Measurements from ENCODE around the gene IFITM10.

Gene IFITM10

DNA sequence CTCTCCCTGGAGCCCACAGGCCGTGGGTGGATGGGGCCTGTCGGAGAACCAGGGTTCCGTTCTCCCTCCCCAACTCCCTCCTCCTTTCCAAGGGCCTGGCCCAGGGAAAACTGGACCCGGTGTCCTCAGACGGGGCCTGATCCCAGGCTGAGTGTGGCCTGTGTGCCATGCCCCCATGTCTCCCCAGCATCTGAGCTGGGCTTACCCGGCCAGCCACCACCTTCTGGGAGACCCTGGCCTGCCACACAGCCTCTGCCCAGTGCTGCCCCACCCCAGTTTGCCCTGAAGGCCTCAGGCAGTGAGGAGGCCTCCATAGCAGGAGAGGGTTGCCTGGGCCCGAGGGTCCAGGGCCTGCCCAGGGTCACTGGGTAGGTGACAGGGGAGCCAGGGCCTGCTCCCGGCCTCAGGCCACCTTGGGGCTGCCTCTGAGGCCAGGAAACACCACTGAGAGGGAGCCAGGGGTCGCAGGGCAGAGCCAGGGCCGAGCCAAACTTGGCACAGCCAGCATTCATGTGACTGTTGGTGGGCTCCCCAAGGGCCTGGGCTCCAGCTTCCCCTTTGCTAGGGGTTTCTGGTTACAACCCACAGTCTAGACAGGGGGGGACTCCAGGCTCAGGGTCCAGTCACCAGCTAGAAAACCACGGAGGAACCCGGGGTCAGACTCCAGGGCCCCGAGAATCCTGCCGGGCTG is 590 bp upstream of the IFITM10 start:
- no peak for DNase-seq

DNA sequence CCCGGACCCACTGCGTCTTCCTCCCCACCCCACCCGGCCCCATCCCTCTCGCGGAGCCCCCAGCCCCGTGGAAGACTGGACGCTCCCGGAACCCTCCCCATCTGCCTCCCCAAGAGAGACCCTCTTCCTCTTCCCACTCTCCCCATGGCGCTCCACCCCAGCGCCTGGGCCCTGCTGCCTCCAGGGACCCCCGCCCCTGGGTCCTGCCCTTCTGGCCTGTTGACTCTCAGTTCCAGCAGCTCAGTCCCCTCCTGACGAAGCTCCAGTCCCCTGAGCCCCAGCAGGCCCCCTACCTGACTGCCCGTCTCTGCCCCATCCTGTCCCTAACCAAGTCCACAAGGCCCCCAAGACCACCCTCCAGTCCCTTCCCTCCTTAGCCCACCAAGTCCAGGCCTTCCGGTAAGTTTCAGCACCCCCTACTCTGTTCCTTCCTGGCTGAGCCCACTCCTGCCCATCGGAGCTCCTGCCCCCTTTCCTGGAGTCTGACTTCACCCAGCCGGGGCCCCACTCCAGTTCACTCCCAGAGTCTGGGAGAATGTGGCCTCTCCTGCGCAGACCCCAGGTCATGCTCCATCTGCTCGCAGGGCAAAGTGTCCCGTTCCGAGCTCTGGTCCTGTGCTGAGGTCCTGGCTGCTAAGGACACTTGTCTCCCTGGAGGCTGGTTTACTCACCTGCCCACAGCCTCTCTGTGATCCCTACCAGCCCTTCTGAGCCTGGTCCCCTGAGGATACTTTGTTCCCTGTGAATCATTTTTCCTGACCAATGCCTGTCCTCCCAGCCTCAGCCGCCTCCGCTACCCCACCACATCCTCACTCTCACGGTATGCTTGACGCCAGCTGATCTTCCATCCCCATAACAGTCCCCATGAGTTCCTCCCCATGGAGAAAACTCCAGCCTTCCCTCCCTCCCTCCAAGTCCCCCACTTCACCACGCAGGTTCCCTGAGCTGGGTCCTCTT is 722 bp downstream of the IFITM10 start:
- DNase-seq, result no peak

GRCh38 chr11:1748636-1749394 is 1.6 kb downstream of the IFITM10 start:
- DNase-seq, result no peak

DNA sequence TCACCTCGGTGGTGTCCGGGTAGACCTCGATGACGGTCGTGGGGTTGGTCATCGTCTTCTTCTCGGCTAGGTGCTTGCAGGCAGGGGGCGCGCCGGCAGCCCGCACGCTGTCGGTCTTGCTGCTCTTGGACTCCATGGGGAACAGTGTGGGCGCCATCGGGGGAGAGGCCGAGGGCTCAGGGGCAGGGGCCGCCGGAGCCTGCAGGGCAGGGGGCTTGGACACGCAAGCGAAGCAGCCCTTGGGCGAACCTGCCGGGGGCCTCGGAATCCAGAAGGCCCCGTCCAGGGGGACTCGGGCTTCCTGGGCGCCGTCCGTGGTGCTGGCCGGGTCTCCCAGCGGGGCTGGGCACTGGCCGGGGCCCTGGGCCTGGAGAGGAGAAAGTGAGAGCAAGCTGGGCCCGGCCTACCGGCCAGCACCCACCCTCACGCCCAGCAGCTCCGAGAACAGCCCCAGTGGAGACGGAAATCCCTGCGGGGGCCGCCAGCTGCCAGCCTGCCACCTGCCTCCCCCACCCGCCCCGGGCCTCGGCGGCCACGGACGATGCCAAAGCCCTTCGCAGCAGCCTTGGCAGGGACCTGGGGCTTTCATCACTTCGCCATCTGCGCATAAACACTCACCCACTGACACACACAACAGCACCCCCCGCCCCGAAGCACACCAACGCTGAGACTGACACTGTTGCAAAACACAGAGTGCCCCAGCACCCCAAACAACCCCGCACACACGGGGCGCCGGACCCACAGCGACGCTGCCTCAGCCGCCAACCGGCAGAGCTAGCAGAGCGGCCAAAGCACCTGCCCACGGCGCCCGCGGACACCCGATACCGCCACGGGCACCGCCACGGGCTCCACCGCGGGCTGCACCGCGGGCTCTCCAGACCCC is 2.4 kb downstream of the IFITM10 start:
- DNase-seq, result no peak

- no peak for DNase-seq
Observed at GRCh38 chr11:1746956-1747752, 3.2 kb downstream of the IFITM10 start.

DNA sequence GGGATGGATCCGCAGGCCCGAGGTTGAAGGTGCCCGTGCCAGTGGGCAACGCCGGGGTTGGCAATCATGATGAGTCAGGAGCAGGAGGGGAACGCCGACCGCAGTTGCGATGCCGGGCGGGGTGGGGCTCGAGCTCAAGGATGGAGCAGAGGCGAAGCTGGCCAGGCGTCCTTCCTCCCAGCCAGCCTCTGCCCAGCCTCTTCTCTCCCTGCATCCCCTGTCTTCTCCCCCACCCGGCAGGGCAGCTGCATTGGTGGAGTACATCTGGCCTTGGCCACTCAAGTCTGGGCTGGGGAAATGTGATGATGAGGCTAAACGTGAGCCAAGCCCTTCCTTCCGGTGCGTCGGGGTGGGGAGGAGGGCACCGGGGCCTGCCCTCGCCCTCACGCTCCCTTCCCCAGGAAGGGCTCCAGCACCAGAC is 3.9 kb downstream of the IFITM10 start:
- DNase-seq, result no peak

GRCh38 chr11:1745701-1746320 is 4.6 kb downstream of the IFITM10 start:
- DNase-seq, result no peak

DNA sequence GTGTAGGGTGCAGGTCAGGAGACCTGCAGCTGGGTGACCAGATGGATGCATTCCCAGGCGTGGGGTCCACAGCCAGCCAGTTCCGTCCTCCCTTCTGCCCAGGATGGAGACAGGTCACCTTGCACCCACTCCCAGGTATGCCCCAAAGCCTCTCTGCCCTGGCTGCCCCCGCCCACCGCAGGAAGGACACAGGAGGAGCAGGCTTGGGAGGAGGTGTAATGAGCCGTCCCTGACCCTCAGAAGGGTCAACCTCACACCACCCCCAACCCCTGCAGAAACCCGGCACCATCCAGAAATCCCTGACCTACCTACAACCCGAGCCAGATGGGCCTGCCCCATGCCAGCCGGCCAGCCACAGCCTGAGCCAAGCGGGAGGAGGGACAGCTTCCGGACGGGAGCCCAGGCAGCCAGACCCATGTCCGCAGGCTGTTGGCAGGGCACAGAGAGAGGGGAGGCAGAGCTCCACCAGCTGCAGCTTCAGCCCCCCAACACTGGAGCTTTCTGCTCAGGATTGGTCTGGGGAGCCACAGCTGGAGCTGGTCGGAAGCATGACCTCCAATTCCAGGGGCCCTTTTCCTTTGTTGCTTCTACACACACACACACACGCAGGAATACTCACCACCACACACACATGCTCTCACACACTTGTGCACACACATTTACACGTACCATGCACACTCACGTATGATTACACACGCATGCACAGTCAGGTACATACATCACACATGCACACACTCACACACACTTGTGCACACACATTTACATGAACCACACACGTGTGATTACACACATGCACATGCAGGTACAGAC is 5.3 kb downstream of the IFITM10 start:
- DNase-seq, result no peak

GRCh38 chr11:1744137-1744886 is 6.1 kb downstream of the IFITM10 start:
- DNase-seq, result no peak

- DNase-seq, result no peak
Observed at GRCh38 chr11:1743585-1744136, 6.7 kb downstream of the IFITM10 start.

DNA sequence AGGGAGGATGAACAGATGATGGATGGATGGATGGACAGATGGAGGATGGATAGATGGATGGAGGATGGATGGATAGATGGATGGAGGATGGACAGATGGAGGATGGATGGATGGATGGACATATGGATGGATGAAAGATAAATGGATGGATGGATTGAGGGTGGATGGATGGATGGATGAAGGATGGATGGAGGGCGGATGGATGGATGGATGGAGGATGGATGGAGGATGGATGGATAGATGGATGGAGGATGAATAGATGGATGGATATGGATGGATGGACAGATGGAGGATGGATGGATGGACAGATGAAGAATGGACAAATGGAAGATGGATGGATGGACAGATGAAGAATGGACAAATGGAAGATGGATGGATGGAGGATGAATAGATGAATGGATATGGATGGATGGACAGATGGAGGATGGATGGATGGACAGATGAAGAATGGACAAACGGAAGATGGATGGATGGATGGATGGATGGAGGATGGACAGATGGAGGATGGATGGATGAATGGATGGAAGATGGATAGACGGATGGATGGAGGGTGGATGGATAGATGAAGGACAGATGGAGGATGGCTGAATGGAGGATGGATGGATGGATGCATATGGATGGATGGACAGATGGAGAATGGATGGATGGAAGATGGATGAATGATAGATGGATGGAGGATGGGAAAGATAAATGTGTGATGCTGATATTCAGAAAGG is 7.4 kb downstream of the IFITM10 start:
- DNase-seq, result no peak

DNA sequence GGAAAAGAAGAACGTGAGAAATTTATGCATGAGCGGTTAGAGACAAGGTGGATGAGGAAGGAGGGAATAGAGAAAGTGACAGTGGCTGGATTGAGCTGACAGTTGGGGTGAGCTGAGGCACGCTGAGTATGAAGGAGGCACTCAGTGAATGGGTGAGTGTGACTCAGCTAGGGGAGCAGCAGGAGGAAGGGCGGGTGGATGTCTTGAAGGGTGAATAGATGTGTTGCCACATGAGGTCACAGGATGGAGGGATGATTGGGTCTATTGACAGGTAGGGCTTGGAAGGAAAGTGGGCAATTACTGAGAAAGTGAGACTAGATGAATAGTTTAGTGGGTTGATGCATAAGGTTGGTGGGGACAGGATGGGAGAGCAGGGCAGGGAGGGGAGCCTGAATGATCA is 8.0 kb downstream of the IFITM10 start:
- no peak for DNase-seq

DNA sequence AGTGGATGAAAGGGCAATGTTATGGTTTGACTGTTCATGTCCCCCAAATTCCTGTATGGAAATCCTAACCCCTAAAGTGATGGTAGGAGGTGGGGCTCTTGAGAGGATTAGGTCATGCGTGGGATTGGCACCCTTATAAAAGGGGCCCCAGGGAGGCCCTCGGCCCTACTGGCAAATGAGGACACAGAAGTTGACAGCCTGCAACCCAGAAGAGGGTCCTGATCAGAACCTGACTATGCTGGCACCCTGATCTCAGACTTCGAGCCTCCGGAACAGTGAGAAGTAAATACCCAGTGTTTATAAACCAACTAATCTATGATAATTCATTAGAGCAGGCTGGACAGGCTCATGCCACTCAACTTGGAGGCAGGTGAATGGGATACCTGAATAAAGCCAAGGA is 8.7 kb downstream of the IFITM10 start:
- DNase-seq, result no peak

GRCh38 chr11:1740786-1741530 is 9.4 kb downstream of the IFITM10 start:
- DNase-seq, result no peak

- DNase-seq, result no peak
Observed at GRCh38 chr11:1739576-1739975, 10.8 kb downstream of the IFITM10 start.

DNA sequence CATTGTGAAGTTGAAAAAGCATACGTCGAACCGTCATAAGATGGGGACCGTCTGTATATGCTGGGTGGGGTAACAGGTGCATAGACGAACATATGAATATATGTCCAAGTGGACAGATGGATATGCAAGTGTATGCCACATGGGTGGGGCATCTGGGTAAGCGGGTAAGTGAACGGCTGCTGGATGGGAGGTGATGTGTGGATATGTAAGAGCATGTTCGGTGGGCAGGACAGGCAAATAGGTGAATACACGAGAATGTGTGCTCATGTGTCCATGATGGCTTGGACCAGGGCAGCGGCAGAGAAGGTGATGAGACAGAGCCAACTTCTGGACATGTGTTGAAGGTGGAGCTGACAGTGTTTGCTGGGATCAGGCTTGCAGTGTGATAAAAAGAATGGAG is 12.0 kb downstream of the IFITM10 start:
- no peak for DNase-seq

GRCh38 chr11:1737080-1737757 is 13.2 kb downstream of the IFITM10 start:
- DNase-seq, result no peak

Data from CD4-positive, alpha-beta T cell treated with Interleukin-12 subunit alpha and Interleukin-12 subunit beta, for 1 hour (primary cell).